GM21367 (cell line): ENCODE data around the gene TCERG1L.
"Not testable (repeated sequence)": the region's sequence is repeated elsewhere in the genome, so short reads cannot be mapped to it uniquely, and the experiment has no call there.

Experiments
- ATAC-seq: cut with Tn5 transposase; IDR thresholded peaks from one replicate; pipeline ENCODE4 v1.9.1; 2021; ENCODE audit not compliant: unreplicated experiment

Gene TCERG1L

GRCh38 chr10:131148270-131148669 lies 163.3 kb downstream of the TCERG1L start:
- no peak for ATAC-seq

- ATAC-seq = no peak
Observed at GRCh38 chr10:131147301-131147975, 164.1 kb downstream of the TCERG1L start.

- ATAC-seq = no peak
Observed at GRCh38 chr10:131146790-131147189, 164.7 kb downstream of the TCERG1L start.

GRCh38 chr10:131145756-131146155 lies 165.8 kb downstream of the TCERG1L start:
- ATAC-seq = no peak

- ATAC-seq = no peak
Observed at GRCh38 chr10:131144711-131145375, 166.7 kb downstream of the TCERG1L start.

DNA sequence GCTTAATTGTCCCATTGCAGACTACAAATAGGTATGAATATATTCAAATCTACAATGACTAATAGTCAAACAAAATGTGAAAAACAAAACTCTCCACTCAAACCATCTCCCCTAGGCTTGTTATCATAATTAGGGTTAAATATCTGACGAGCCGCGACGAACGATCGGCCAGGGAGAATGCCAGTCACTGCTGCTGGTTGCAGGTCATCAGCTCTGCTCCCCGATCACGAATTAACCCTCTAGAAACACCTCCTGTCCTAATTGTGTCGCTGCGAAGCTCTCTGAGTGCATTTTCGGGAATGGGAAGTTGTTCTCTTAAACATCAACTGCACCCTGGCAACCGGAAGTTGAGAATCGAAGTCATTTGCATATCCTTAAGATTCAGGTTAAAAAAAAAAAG lies 167.3 kb downstream of the TCERG1L start:
- ATAC-seq = no peak

DNA sequence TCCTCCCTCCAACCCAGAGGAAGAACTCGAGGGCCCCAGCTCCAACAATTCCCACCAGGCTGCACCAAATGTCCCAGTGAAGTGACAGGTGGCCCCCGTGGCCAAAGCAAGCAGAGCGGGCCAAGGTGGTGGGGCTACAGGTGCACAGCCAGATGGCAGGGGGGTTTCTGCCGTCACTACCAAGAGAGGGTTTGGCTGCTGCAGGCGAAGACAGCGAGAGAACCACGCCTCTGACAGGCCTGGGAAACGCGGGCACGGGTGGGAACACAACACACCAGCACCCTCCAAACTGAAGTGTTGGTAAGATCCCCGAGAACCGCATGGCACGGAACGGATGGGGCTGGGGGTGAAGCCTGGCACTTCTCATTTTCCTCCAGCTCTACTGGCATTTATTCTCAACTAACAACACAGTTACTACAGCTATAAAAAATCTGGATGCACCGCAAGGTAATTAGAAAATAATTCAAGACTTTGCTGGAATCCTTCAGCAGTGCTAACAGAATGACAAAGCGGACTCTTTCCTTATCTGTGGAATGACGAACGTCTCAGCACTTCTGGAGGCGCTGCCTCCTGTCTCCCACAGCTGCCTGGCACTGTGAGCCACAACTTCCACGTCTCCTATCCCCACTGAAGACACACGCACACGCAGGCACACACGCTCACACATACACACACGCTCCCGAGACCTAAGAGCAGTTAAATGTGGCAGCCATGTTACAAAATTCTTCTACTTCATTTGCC lies 167.9 kb downstream of the TCERG1L start:
- ATAC-seq = no peak

DNA sequence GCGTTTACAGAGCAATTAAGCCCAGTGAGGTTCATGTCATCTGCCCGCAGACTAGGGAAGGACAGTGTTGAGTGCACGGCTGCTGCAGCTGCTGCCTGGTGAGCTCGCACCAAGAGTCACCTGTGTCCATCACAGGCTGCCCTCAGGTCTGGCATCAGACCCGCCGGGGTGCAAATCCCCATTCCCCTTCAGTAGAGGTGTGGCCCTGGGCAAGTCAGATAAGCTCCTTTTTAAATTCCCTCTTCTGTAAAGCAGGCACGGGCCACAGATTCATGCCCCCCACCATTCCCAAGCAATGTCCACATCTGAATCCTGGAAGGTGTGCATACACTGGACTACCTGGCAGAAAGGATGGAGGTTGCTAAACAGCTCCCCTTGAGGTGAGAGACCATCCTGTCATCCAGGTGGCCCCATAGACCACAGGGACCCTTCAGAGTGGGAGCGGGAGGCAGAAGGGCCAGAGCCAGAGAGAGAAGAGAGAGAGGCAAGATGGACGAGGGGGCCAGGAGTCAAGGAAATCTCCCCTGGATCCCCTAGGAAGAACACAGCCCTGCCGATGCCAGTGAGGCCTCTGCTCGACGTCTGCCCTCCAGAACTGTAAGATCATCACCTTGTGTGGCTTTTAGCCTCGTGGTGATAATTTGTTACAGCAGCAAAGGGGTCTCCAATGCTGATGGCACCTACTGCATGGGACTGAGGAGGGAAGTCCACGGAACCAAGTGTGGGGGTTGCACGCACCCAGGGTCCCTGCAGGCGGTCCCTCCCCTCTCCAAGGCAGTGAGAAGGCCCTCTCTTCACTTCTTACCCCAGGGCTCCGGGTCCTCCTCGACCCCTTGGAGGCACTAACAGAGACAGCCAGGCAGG lies 168.8 kb downstream of the TCERG1L start:
- no peak for ATAC-seq

DNA sequence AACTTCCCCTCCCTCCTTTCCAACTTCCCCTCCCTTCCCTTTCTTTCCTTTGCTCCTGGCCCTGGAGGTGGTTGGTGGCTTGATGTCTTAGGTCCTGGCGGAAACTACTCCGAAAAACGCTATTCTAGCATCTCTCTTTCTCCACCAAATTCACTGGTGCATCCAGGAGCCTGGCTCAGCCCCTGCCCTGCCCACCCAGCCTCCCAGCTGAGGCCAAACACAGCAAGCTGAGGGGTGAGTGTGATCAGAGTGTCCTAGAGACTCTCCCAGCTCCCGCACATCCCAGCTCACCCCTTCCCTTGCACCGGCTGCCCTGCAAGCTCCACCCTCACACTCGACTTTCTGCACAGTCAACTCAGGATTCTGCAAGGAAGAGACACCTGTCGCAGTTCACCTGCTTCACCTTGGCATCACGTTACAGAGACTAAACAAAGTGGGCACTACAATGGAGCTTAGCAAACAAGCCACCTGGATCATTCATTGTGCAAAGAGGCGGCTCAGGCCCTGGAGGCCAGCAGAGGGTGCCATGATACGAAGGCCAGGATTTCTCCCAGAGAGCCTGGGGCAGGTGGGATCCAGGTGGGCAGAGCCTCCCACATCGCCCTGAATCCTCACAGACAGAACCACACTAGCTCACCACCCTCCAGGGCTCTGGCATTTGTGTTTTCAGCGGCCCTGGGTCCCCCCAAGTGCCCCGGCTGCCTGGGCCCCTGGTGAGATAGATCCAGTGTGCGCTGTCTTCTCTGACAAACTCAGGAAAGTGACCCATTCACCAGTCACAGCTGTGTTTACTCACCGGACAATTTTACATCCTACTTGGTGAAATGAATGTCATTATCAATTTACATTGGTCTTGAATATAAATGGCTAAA lies 169.6 kb downstream of the TCERG1L start:
- ATAC-seq = no peak

GRCh38 chr10:131141207-131141606 lies 170.3 kb downstream of the TCERG1L start:
- ATAC-seq = no peak

DNA sequence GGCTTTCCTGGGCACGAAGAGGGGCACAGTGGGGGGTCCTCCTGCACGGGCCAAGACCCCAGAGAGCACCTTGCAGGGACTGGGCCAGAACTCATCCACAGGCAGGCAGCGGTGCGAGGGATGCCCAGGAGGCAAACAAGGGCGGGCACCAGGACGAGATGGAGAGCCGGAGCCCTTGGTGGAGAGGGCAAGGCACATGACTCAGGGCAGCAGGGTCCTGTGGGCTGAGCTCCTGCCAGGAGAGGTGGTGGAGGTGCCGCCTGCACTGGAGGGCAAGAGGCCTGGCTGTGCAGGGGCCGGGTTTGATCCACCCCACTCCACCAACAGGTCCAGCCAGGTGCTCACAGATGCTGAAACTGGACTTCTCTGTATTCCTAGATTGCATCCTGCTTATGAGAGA lies 170.9 kb downstream of the TCERG1L start:
- ATAC-seq = no peak

DNA sequence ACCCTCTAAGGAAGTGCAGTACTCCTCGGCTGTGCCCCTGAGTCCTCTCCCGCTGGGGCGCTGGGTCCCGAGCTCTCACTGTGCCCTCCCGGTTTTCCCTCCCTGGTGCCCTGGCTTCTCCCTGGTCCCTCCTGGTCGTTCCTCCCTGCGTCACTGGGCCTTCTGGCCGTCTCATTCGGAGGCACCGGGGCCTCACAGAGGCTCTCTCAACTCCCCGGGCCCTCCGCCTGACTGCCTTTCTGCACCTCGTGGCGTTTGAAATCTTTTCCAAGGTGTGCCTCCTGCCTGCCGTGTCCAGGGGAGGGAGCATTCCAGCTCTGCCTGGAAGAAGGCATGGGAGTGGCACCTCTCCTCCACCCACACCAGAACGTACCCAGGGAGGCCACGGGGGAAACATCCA lies 174.3 kb downstream of the TCERG1L start:
- no peak for ATAC-seq

GRCh38 chr10:131136336-131136735 lies 175.2 kb downstream of the TCERG1L start:
- ATAC-seq = not testable (repeated sequence)

DNA sequence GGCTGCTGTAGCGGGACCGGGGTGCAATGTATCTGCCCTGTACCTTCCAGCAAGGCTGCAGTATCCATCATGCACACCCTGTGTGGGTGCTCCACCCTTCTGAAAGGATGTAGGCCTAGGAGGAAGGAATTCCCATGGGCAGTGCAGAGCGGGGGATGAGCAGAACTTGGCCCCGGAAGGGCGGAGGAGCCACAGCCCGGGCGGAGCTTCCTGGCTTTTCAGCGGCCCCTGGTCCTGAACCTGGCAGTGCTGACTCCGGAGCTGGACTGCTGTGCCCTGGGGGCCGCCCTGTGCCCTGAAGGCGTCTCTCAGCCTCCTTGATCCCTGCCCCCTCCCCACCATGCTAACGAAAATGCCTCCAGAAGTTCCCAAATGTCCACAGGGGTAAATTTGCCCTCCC lies 175.8 kb downstream of the TCERG1L start:
- ATAC-seq = no peak

DNA sequence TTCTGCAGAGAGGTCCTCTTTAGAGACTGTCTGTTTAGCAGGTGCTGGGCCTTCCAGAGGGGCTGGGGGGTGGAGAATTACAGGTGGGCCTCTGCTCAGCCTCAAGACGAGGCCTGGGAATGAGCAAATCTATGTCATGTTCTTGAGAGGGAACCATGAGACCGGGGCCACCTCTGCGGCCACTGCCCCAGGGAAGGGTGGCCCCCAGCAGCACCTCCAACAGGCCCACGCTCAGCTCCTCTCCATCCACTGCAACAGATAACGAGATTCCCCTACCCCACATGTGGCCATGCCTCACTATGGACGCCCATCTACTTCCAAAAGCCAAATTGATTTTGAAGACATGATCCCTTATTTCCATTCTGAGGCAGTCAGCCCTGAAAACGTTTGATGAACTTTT lies 176.9 kb downstream of the TCERG1L start:
- no peak for ATAC-seq

GRCh38 chr10:131134001-131134576 lies 177.4 kb downstream of the TCERG1L start:
- ATAC-seq = no peak

GRCh38 chr10:131132681-131133080 lies 178.8 kb downstream of the TCERG1L start:
- ATAC-seq = no peak

- no peak for ATAC-seq
Observed at GRCh38 chr10:131131726-131132591, 179.6 kb downstream of the TCERG1L start.

- no peak for ATAC-seq
Observed at GRCh38 chr10:131130025-131130424, 181.5 kb downstream of the TCERG1L start.
